ENCODE measurements around the gene AFDN.

DNA sequence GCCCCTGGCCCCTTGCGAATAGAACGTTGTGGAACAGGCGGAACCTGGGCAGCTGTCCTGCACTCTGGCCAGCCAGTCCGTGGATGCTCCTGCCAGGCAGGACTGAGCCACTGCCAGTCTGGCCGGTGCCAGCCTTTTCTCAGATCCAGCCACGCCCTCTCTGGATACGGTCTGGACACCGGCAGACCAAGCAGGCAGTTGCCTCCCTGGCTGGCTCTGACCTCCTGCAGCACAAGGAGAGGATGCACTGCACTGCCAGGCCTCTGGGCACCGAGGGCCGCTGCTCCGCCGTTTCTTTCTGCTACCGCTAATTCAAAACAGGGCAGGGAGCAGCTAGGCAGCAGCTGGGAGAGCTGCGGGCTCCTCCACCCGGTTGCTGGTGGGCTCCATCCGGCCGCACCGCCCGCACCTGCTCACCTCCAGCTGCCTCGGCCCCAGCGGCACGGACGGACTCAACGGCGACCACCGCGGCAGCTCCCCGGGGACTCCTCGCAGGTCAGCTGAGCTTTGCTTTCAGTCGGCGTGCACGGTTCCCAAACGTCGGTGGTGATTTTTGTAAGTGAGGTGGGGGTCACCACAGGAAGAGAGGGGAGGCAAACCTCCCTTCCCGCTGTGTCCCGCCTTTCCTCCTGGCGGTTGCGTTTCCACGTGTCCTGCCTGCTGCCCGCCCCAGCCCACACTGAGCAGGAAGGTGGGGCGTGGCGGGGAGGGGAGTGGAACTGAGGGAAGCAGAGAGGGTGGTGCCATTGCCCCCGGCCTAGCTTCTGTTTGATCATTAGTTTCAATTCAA is 30.3 kb upstream of the AFDN start:
- TF ChIP-seq, protein P1, sequence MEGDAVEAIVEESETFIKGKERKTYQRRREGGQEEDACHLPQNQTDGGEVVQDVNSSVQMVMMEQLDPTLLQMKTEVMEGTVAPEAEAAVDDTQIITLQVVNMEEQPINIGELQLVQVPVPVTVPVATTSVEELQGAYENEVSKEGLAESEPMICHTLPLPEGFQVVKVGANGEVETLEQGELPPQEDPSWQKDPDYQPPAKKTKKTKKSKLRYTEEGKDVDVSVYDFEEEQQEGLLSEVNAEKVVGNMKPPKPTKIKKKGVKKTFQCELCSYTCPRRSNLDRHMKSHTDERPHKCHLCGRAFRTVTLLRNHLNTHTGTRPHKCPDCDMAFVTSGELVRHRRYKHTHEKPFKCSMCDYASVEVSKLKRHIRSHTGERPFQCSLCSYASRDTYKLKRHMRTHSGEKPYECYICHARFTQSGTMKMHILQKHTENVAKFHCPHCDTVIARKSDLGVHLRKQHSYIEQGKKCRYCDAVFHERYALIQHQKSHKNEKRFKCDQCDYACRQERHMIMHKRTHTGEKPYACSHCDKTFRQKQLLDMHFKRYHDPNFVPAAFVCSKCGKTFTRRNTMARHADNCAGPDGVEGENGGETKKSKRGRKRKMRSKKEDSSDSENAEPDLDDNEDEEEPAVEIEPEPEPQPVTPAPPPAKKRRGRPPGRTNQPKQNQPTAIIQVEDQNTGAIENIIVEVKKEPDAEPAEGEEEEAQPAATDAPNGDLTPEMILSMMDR (IDR thresholded peaks at IDR 0.05; ENCODE audit: poor library complexity), result no peak
- TF ChIP-seq EZH2 (IDR thresholded peaks at IDR 0.05; ENCODE audit: borderline replicate concordance) (no peak), EZH2phosphoT487 (IDR thresholded peaks at IDR 0.05; ENCODE audit: low read depth, severe bottlenecking, unreplicated experiment) (no peak)
